OCI-M2 (cell line): ENCODE measurements around the gene MGAT5.

Source experiments
- DNase-seq: peaks from one replicate; lab custom pipeline; 2025; ENCODE audit not compliant: unreplicated experiment; lab: John Stamatoyannopoulos, UW

The MGAT5 gene

GRCh38 chr2:134389381-134389780 is 135.5 kb downstream of the MGAT5 start:
- no peak for DNase-seq

GRCh38 chr2:134391751-134392160 is 137.9 kb downstream of the MGAT5 start:
- DNase-seq = no peak

GRCh38 chr2:134392442-134393074 is 138.7 kb downstream of the MGAT5 start:
- DNase-seq = no peak

- no peak for DNase-seq
Observed at GRCh38 chr2:134393075-134393461, 139.2 kb downstream of the MGAT5 start.

GRCh38 chr2:134395779-134396178 is 141.9 kb downstream of the MGAT5 start:
- DNase-seq = no peak

- no peak for DNase-seq
Observed at GRCh38 chr2:134396493-134396892, 142.6 kb downstream of the MGAT5 start.

- no peak for DNase-seq
Observed at GRCh38 chr2:134397146-134397896, 143.4 kb downstream of the MGAT5 start.

GRCh38 chr2:134398300-134398699 is 144.4 kb downstream of the MGAT5 start:
- no peak for DNase-seq

- no peak for DNase-seq
Observed at GRCh38 chr2:134399096-134399495, 145.2 kb downstream of the MGAT5 start.

GRCh38 chr2:134401081-134401497 is 147.2 kb downstream of the MGAT5 start:
- DNase-seq = no peak

- no peak for DNase-seq
Observed at GRCh38 chr2:134401789-134402188, 147.9 kb downstream of the MGAT5 start.

GRCh38 chr2:134402410-134402809 is 148.5 kb downstream of the MGAT5 start:
- no peak for DNase-seq

GRCh38 chr2:134405611-134406081 is 151.8 kb downstream of the MGAT5 start:
- no peak for DNase-seq

GRCh38 chr2:134406311-134406710 is 152.4 kb downstream of the MGAT5 start:
- DNase-seq = no peak

GRCh38 chr2:134406736-134407135 is 152.9 kb downstream of the MGAT5 start:
- no peak for DNase-seq

- DNase-seq = no peak
Observed at GRCh38 chr2:134407154-134407890, 153.4 kb downstream of the MGAT5 start.

GRCh38 chr2:134408386-134408785 is 154.5 kb downstream of the MGAT5 start:
- DNase-seq = no peak

- DNase-seq = no peak
Observed at GRCh38 chr2:134408791-134409190, 154.9 kb downstream of the MGAT5 start.

- DNase-seq = no peak
Observed at GRCh38 chr2:134410006-134410405, 156.1 kb downstream of the MGAT5 start.

GRCh38 chr2:134410831-134411231 is 157.0 kb downstream of the MGAT5 start:
- DNase-seq = no peak

- no peak for DNase-seq
Observed at GRCh38 chr2:134411279-134411827, 157.5 kb downstream of the MGAT5 start.
